ENCODE measurements around the gene JPH4. TPM values are rescaled to one million over a fixed set of nuclear protein-coding genes. Genes with fewer than 3 reads are reported as not detected.

JPH4 gene
- total RNA-seq, 2 donors from 2014 or later, result 0.39 TPM; not detected in 1

DNA sequence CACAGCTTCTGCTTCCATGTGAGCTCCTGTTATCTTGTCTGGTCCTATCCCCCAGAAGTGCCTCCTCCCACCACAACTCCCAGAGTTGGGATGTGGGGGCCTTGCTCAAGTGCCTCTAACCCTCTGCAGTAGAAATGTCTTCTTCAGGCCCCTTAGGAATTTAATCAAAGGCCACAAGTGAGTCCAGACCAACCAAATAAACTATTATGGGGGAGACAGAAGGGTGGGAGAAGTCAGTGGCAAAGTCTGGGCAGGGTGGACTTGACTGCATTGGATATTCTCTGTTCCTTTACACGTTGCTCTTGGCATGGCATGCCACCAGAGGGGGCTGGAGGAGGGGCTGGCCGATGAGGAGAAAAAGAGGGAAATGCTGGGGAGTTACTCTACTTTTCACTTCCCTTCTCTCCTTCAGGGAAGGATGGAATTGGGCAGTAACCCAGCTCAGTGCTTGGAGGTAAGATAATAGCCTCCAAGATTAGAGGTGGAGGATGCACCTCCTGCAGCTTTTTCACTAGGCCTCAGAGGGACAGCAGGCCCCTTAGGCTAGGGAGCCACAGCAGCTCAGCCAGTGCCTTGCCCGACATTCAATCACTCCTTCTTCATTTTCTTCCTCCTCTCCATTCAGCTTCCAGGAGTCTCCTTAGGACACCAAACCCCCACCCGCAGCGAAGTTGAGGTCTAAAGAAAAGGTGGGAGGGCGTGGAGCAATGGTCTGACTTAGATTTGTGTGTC lies 9.8 kb downstream of the JPH4 start:
- Histone ChIP-seq H3K27me3 (no peaks in the 10 kb centered on the region), H3K4me3 (no peak overlapping the region), H3K36me3 (no peaks in the 10 kb centered on the region), H3K27ac (no peak overlapping the region), H3K9me3 (no peaks in the 10 kb centered on the region), H3K4me1 (peaks cover 0 to 14% of the 10 kb centered on the region in 2 donors)
- no peak for DNase-seq (ENCODE audit: low spot score)
- TF ChIP-seq, protein P1, sequence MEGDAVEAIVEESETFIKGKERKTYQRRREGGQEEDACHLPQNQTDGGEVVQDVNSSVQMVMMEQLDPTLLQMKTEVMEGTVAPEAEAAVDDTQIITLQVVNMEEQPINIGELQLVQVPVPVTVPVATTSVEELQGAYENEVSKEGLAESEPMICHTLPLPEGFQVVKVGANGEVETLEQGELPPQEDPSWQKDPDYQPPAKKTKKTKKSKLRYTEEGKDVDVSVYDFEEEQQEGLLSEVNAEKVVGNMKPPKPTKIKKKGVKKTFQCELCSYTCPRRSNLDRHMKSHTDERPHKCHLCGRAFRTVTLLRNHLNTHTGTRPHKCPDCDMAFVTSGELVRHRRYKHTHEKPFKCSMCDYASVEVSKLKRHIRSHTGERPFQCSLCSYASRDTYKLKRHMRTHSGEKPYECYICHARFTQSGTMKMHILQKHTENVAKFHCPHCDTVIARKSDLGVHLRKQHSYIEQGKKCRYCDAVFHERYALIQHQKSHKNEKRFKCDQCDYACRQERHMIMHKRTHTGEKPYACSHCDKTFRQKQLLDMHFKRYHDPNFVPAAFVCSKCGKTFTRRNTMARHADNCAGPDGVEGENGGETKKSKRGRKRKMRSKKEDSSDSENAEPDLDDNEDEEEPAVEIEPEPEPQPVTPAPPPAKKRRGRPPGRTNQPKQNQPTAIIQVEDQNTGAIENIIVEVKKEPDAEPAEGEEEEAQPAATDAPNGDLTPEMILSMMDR (IDR thresholded peaks at IDR 0.05), result peak in 1 of 2 donors; percentile 23

DNA sequence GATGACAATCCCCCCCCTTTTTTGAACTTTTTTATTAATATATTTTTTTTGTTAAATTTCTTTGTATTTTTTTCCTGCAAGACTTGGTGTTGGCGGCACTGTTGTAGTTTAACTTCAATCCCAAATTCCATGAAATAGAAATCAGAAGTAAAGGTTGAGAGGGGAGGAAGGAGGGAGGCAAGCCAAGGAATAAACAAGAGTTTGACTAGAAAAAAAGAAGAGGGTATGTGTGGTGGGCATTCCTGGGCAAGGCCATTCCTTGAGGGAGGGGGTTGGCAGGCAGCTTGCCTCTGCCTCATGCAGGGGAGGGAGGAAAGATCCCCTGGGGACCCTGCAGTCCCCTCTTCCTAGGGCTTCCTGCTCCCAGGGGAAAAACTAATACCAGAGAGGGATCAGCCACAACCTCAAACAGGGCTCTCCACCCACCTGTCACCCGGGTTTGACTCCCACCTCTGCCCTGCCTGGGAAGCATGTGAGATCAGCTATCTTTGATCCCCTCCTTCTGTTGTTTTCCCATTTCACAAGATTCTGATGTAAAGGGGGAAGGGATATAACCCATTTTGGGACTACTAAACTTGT lies 10.5 kb downstream of the JPH4 start:
- DNase-seq (ENCODE audit: low spot score), result no peak
- Histone ChIP-seq H3K36me3 (no peaks in the 10 kb centered on the region), H3K27ac (peak overlapping the region; percentile 56 to 72), H3K9me3 (no peaks in the 10 kb centered on the region), H3K27me3 (no peaks in the 10 kb centered on the region), H3K4me1 (peaks cover 0 to 14% of the 10 kb centered on the region in 2 donors), H3K4me3 (peak overlapping the region in 1 of 2 donors; percentile 62)
- TF ChIP-seq, protein P1 (IDR thresholded peaks at IDR 0.05), result no peak

DNA sequence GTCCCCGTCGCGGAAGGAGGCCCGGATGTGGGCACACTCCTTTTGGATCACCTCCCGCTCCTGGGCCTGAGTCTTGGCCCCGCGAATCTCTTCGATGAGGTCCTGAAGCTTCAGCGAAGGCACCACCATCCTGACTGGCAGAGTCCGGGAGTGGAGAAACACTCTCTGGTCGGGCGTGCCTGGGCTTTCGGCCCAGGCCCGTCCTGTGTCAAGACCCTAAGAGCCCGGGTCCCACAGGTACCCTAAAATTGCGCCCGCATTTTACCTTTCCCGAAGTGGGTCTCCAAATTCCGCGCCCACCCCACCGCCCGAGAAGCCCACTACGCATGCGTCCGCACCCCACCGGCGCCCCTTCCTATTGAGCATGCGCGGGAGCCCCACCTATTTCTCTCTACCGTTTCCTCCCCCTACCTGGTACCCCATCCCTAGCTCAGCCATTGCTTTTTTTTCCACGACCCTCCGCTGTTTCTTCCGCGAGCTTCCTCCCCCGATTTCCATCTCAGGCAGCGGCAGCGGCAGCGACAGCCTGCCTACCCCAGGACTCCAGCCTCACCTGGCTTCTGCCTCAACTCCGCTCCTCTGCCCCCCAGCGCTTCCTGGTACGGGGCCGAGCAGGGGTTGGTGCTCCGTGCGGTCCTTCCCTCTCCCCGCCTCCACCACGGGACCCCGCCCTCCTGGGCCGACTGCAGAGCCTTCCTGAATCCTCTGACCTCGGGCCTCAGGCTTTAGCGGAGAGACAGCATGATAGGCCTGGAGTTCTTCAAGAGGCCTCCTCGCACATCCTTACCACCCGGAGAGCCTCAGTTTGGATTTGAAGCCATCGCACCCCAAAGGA lies 11.2 kb downstream of the JPH4 start, which contains the start of gene AP1G2:
AP1G2 (minus strand) TSS at position 606 of the 835 bp plus-strand sequence; CDS start at position 129, 477 bp downstream.
- no peaks in the 10 kb centered on the region for H3K27me3 ChIP-seq
- TF ChIP-seq, protein P1 (IDR thresholded peaks at IDR 0.05), result no peak
- H3K27ac ChIP-seq, result peak within 1 kb of the TSS; percentile 56 to 72
- H3K36me3 ChIP-seq, result no peaks in the 10 kb centered on the region
- peaks cover 0 to 14% of the 10 kb centered on the region in 2 donors for H3K4me1 ChIP-seq
- peak within 1 kb of the TSS; percentile 60 to 62 for H3K4me3 ChIP-seq
- no peaks in the 10 kb centered on the region for H3K9me3 ChIP-seq
- peak; percentile 75 for DNase-seq (ENCODE audit: low spot score)

DNA sequence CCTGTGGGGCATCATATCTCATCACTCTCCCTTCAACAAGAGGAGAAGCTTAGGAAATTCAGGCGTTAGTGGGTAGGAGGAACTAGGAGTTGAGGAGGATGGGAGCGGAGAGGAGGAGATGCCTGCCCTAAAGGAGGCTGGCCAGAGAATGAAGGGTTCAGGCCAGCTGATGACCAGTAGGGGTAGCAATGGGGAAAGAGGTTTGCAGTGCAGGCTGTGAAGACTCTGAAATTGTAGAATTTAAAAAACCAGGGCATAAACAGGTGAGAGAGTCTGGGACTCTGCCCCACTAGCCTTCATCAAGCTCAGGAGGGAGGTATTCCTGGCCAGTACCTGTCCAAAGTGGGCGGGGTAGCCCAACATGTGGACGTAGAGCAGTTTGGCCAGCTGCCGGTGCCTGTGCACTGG lies 11.8 kb downstream of the JPH4 start:
- TF ChIP-seq, protein P1 (IDR thresholded peaks at IDR 0.05), result no peak
- Histone ChIP-seq H3K27me3 (no peaks in the 10 kb centered on the region), H3K4me1 (peaks cover 0 to 14% of the 10 kb centered on the region in 2 donors), H3K4me3 (peak overlapping the region; percentile 60 to 62), H3K36me3 (no peaks in the 10 kb centered on the region), H3K27ac (peak overlapping the region; percentile 56 to 72), H3K9me3 (no peaks in the 10 kb centered on the region)
- no peak for DNase-seq (ENCODE audit: low spot score)

DNA sequence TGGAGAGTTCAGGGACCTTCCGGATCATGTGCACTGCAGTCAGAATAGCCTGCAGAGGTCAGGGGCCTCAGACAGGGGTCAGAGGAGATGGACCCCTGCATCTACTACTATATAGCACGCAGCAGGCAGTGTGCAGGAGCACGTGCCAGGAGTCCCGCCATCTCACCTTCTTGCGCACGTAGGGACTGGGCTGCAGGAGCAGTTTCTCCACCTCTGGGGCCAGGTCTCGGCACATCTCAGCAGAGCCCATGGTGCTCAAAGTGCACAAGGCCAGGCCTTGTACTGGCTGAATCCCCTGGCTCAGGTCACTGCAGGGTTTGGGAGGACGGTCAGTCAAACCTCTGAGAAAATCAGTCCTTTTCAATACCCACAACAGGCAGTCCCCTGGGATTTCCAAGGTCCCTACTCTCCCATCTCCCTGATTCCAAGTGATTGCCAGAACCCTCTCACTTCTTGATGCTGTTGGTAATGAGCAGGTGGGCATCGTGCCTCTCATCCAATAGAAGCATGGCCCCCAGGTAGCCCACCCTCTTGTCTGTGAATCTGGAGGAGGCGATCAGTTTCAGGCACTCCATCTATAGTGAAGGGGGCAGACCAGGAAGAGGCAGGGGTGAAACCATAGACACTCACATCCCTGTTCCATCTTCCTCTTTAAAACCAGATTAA lies 12.3 kb downstream of the JPH4 start:
- no peak overlapping the region for H3K4me3 ChIP-seq
- no peak overlapping the region for H3K27ac ChIP-seq
- H3K9me3 ChIP-seq, result no peaks in the 10 kb centered on the region
- DNase-seq (ENCODE audit: low spot score), result no peak
- no peaks in the 10 kb centered on the region for H3K36me3 ChIP-seq
- H3K4me1 ChIP-seq, result peaks cover 0 to 14% of the 10 kb centered on the region in 2 donors
- H3K27me3 ChIP-seq, result no peaks in the 10 kb centered on the region
- TF ChIP-seq, protein P1 (IDR thresholded peaks at IDR 0.05), result no peak
